HL-60 (cell line): ENCODE results near the gene PNLIPRP1.

Experiments used
- CTCF ChIP-seq: IDR thresholded peaks from one replicate; pipeline ENCODE4 v1.5.1; 2011; ENCODE audit warnings: low read length, control low read depth, inconsistent platforms; ENCODE audit not compliant: insufficient read depth
- POLR2AphosphoS5 ChIP-seq: IDR thresholded peaks from 2 replicates; pipeline ENCODE4 v1.6.1; 2012; ENCODE audit warnings: low read depth
- REST ChIP-seq: IDR thresholded peaks from 2 replicates; pipeline ENCODE4 v1.6.1; 2012; ENCODE audit warnings: low read depth; ENCODE audit not compliant: insufficient replicate concordance
- SPI1 ChIP-seq: IDR thresholded peaks from 2 replicates; pipeline ENCODE4 v1.6.1; 2012; ENCODE audit warnings: low read depth, mild to moderate bottlenecking, borderline replicate concordance

GRCh38 chr10:116634126-116634975 lies 43.6 kb downstream of the PNLIPRP1 start:
- TF ChIP-seq CTCF (no peak), POLR2AphosphoS5 (no peak), SPI1 (no peak), REST (no peak)
